ENCODE measurements around the gene SEL1L. TPM values are rescaled to one million over a fixed set of nuclear protein-coding genes. Genes with fewer than 3 reads are reported as not detected.

SEL1L gene
- polyA plus RNA-seq, 1 of the 3 experiments (the other 2 are of a cell fraction) = 13.8 TPM

DNA sequence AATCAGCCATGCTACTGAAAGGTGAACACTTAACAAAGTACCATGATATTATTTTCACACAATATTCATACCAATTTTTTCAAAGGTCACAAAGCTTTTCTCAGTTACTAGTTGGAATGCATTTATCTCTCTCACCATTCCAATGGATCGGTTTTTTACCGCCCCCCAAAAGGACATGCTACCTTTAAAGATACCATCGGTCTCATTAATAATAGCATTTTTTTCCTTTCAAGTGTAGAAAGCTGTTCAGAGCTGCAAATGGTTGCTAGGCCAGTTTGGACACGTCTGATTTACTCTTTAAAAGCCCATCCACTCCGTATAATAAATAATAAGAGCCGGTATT lies 98.6 kb downstream of the SEL1L start (continued):
- TF ChIP-seq, protein P1, sequence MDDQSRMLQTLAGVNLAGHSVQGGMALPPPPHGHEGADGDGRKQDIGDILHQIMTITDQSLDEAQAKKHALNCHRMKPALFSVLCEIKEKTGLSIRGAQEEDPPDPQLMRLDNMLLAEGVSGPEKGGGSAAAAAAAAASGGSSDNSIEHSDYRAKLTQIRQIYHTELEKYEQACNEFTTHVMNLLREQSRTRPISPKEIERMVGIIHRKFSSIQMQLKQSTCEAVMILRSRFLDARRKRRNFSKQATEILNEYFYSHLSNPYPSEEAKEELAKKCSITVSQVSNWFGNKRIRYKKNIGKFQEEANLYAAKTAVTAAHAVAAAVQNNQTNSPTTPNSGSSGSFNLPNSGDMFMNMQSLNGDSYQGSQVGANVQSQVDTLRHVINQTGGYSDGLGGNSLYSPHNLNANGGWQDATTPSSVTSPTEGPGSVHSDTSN (IDR thresholded peaks at IDR 0.05) = no peak
- TF ChIP-seq EP300 (IDR thresholded peaks at IDR 0.05; ENCODE audit: borderline replicate concordance in 1 of 2, low read depth in 1 of 2, low read length in 1 of 2) (no peak), RAD21 (IDR thresholded peaks at IDR 0.05; ENCODE audit: low read length) (no peak), GABPA (IDR thresholded peaks at IDR 0.05; ENCODE audit: low read depth) (no peak), FOSL2 (IDR thresholded peaks at IDR 0.05; ENCODE audit: borderline replicate concordance, low read depth) (no peak), RXRA (IDR thresholded peaks at IDR 0.05; ENCODE audit: borderline replicate concordance, low read depth) (no peak)
- TF ChIP-seq, protein P2, sequence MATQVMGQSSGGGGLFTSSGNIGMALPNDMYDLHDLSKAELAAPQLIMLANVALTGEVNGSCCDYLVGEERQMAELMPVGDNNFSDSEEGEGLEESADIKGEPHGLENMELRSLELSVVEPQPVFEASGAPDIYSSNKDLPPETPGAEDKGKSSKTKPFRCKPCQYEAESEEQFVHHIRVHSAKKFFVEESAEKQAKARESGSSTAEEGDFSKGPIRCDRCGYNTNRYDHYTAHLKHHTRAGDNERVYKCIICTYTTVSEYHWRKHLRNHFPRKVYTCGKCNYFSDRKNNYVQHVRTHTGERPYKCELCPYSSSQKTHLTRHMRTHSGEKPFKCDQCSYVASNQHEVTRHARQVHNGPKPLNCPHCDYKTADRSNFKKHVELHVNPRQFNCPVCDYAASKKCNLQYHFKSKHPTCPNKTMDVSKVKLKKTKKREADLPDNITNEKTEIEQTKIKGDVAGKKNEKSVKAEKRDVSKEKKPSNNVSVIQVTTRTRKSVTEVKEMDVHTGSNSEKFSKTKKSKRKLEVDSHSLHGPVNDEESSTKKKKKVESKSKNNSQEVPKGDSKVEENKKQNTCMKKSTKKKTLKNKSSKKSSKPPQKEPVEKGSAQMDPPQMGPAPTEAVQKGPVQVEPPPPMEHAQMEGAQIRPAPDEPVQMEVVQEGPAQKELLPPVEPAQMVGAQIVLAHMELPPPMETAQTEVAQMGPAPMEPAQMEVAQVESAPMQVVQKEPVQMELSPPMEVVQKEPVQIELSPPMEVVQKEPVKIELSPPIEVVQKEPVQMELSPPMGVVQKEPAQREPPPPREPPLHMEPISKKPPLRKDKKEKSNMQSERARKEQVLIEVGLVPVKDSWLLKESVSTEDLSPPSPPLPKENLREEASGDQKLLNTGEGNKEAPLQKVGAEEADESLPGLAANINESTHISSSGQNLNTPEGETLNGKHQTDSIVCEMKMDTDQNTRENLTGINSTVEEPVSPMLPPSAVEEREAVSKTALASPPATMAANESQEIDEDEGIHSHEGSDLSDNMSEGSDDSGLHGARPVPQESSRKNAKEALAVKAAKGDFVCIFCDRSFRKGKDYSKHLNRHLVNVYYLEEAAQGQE (IDR thresholded peaks at IDR 0.05; ENCODE audit: low read depth, low read length) = no peak

DNA sequence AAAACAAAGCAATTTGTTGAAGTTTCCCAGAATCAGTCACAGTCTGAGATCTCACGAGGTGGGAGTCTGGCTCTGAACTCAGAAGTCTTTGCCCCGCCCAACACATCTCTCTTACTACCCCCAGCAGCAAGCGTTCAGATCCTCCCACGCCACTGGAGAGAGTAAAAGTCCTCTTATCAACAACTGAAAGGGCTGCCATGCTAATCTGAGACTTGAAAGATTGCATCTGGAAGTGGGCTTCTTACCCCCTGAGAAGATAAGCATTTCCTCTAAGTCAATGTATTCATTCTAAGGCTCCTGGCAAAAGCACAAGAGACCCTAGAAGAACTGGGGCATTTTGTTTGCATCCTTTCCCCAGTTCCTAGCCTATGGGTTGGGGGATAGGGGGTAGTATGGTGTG lies 99.4 kb downstream of the SEL1L start:
- H3K79me2 ChIP-seq (ENCODE audit: insufficient read depth) = no peaks in the 10 kb centered on the region
- H4K20me1 ChIP-seq (ENCODE audit: insufficient read depth) = no peaks in the 10 kb centered on the region
- no peak overlapping the region for H3K27ac ChIP-seq (ENCODE audit: low read depth in 2 of 2, low read length in 1 of 2)
- ChIA-PET POLR2A (no interaction called here), CTCF (interaction anchor here (1.0 to 1.9 kb wide), 2 partner anchors 30 to 165 kb away, joined by 3 to 9 read pairs; no protein-coding TSS in a partner anchor)
- H3K27me3 ChIP-seq (ENCODE audit: insufficient read depth) = peaks cover 32% of the 10 kb centered on the region
- H3K9ac ChIP-seq = no peak overlapping the region
- H3K4me3 ChIP-seq (ENCODE audit: low read depth in 2 of 2, low read length in 1 of 2) = no peak overlapping the region
- H2AFZ ChIP-seq (ENCODE audit: low read depth) = no peak overlapping the region
- peaks cover 0 to 8% of the 10 kb centered on the region in 2 experiments; a peak in 1 of 4 replicates for H3K4me1 ChIP-seq (ENCODE audit: control insufficient read depth in 1 of 2, insufficient read depth in 2 of 2, low read depth in 1 of 2, low read length in 1 of 2)
- H3F3A ChIP-seq (replicated peaks; ENCODE audit: insufficient read depth) = no peaks in the 10 kb centered on the region
- no peaks in the 10 kb centered on the region for H3K36me3 ChIP-seq (replicated peaks in 1 of 2; ENCODE audit: control insufficient read depth in 1 of 2, insufficient read depth in 2 of 2, low read length in 1 of 2)
- TF ChIP-seq RFX5 (IDR thresholded peaks at IDR 0.05; ENCODE audit: low read length) (no peak), MEF2A (IDR thresholded peaks at IDR 0.05; ENCODE audit: borderline replicate concordance, low read depth) (no peak), SIN3A (IDR thresholded peaks at IDR 0.05; ENCODE audit: borderline replicate concordance, low read depth, low read length) (no peak)
- WGBS (ENCODE audit: low lambda C conversion rate) = 61% methylated on average over 4 of the region's 4 CpGs
- no peaks in the 10 kb centered on the region for H3K9me2 ChIP-seq
- no peak overlapping the region for H3K4me2 ChIP-seq
- no peaks in the 10 kb centered on the region for H3K9me3 ChIP-seq
- no peak for DNase-seq

DNA sequence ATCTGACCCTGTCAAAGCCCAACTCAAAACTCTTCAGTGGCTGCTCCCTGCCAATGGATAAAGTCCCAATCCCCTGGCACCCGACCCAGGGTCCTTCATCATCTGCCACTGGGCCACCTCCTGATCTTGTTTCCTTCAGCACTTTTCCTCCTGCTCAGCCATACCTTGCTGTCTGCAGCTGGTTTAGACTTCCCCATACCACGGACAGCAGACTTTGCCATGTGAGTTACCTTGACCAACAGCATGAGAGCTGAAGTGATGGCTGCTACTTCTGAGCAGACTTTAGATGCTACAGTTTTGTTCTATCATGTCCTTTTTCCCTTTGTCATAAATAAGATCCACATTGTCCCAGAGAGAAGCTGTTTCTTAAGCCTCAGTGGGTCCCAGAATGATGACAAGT lies 100.3 kb downstream of the SEL1L start:
- ChIA-PET POLR2A (interaction anchor here (1.2 kb wide), 1 partner anchor 50 kb away, joined by 3 read pairs; no protein-coding TSS in a partner anchor), CTCF (interaction anchor here (1.0 kb wide), 1 partner anchor 164 kb away, joined by 3 read pairs; no protein-coding TSS in a partner anchor)
- Histone ChIP-seq H4K20me1 (ENCODE audit: insufficient read depth) (no peaks in the 10 kb centered on the region), H3K9ac (no peak overlapping the region), H3F3A (replicated peaks; ENCODE audit: insufficient read depth) (no peaks in the 10 kb centered on the region), H3K4me1 (ENCODE audit: control insufficient read depth in 1 of 2, insufficient read depth in 2 of 2, low read depth in 1 of 2, low read length in 1 of 2) (peaks cover 0 to 8% of the 10 kb centered on the region in 2 experiments; a peak in 1 of 4 replicates), H3K4me2 (no peak overlapping the region), H3K9me3 (no peaks in the 10 kb centered on the region), H3K27me3 (ENCODE audit: insufficient read depth) (peaks cover 32% of the 10 kb centered on the region), H3K27ac (ENCODE audit: low read depth in 2 of 2, low read length in 1 of 2) (no peak overlapping the region), H3K9me2 (no peaks in the 10 kb centered on the region), H2AFZ (ENCODE audit: low read depth) (no peak overlapping the region), H3K79me2 (ENCODE audit: insufficient read depth) (no peaks in the 10 kb centered on the region), H3K4me3 (ENCODE audit: low read depth in 2 of 2, low read length in 1 of 2) (no peak overlapping the region), H3K36me3 (replicated peaks in 1 of 2; ENCODE audit: control insufficient read depth in 1 of 2, insufficient read depth in 2 of 2, low read length in 1 of 2) (no peaks in the 10 kb centered on the region)
- TF ChIP-seq, protein P2 (IDR thresholded peaks at IDR 0.05; ENCODE audit: low read depth, low read length) = peak; percentile 52; the same call in 1 of the 2 replicates
- TF ChIP-seq, protein P3, sequence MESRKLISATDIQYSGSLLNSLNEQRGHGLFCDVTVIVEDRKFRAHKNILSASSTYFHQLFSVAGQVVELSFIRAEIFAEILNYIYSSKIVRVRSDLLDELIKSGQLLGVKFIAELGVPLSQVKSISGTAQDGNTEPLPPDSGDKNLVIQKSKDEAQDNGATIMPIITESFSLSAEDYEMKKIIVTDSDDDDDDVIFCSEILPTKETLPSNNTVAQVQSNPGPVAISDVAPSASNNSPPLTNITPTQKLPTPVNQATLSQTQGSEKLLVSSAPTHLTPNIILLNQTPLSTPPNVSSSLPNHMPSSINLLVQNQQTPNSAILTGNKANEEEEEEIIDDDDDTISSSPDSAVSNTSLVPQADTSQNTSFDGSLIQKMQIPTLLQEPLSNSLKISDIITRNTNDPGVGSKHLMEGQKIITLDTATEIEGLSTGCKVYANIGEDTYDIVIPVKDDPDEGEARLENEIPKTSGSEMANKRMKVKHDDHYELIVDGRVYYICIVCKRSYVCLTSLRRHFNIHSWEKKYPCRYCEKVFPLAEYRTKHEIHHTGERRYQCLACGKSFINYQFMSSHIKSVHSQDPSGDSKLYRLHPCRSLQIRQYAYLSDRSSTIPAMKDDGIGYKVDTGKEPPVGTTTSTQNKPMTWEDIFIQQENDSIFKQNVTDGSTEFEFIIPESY (IDR thresholded peaks at IDR 0.05; ENCODE audit: borderline replicate concordance, low read depth) = no peak
- no peak for TF ChIP-seq EZH2phosphoT487 (IDR thresholded peaks at IDR 0.05; ENCODE audit: borderline replicate concordance, low read depth)
- TF ChIP-seq NRF1 (IDR thresholded peaks at IDR 0.05; ENCODE audit: low read depth, low read length) = no peak
- no peak for TF ChIP-seq FOSL2 (IDR thresholded peaks at IDR 0.05; ENCODE audit: borderline replicate concordance, low read depth)
- no peak for DNase-seq
- WGBS (ENCODE audit: low lambda C conversion rate) = 18% methylated on average over 2 of the region's 2 CpGs

All from SK-N-SH (cell line).